ENCODE measurements around the gene FOXE1.

FOXE1 gene

DNA sequence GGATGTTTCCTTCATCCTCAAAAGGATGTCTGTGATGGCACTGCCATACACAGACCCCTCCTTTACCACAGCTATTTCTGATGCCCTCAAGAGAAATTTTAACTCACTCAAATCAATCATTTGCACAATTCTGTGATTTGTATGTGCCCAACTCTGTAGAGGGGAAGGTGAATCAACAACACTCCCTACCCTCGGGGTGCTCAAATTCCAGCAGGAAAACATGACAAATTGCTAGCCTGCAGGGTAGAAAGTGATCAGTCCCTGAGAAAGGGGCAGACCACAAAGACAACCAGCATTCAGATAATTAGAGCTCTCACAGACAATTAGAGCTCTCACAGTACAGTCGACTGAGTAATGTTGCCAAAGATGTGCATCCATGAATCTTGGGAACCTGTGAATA lies 45.3 kb upstream of the FOXE1 start:
- TF ChIP-seq, protein P1, sequence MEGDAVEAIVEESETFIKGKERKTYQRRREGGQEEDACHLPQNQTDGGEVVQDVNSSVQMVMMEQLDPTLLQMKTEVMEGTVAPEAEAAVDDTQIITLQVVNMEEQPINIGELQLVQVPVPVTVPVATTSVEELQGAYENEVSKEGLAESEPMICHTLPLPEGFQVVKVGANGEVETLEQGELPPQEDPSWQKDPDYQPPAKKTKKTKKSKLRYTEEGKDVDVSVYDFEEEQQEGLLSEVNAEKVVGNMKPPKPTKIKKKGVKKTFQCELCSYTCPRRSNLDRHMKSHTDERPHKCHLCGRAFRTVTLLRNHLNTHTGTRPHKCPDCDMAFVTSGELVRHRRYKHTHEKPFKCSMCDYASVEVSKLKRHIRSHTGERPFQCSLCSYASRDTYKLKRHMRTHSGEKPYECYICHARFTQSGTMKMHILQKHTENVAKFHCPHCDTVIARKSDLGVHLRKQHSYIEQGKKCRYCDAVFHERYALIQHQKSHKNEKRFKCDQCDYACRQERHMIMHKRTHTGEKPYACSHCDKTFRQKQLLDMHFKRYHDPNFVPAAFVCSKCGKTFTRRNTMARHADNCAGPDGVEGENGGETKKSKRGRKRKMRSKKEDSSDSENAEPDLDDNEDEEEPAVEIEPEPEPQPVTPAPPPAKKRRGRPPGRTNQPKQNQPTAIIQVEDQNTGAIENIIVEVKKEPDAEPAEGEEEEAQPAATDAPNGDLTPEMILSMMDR (IDR thresholded peaks at IDR 0.05; ENCODE audit: low read length): no peak
- no peak for TF ChIP-seq EZH2phosphoT487 (IDR thresholded peaks at IDR 0.05; ENCODE audit: low read length)
- no peak for TF ChIP-seq EZH2 (optimal IDR thresholded peaks at IDR 0.05; ENCODE audit: low read depth, low read length)
- H2AFZ ChIP-seq (ENCODE audit: low read length): no peak overlapping the region
- H3F3A ChIP-seq (ENCODE audit: insufficient read depth, low read length): no peaks in the 10 kb centered on the region
- DNase-seq: no peak
- peaks cover 5% of the 10 kb centered on the region for H3K4me1 ChIP-seq (ENCODE audit: low read length)
- H3K9me2 ChIP-seq (replicated peaks; ENCODE audit: insufficient read depth, low read length): no peaks in the 10 kb centered on the region
- no peak overlapping the region for H3K27ac ChIP-seq (ENCODE audit: low read length)
- H3K4me3 ChIP-seq (ENCODE audit: low read length): no peak overlapping the region
- H3K4me2 ChIP-seq (ENCODE audit: low read depth, low read length): no peak overlapping the region
- H3K27me3 ChIP-seq (replicated peaks; ENCODE audit: insufficient read depth, low read length): no peaks in the 10 kb centered on the region
- H3K79me2 ChIP-seq (ENCODE audit: low read length): no peaks in the 10 kb centered on the region
- H3K9ac ChIP-seq (ENCODE audit: low read length): no peak overlapping the region
- no peaks in the 10 kb centered on the region for H3K36me3 ChIP-seq (replicated peaks; ENCODE audit: insufficient read depth, low read length)
- no peaks in the 10 kb centered on the region for H3K9me3 ChIP-seq (replicated peaks; ENCODE audit: insufficient read depth, low read length)
- H4K20me1 ChIP-seq (ENCODE audit: insufficient read depth, low read length): no peaks in the 10 kb centered on the region

DNA sequence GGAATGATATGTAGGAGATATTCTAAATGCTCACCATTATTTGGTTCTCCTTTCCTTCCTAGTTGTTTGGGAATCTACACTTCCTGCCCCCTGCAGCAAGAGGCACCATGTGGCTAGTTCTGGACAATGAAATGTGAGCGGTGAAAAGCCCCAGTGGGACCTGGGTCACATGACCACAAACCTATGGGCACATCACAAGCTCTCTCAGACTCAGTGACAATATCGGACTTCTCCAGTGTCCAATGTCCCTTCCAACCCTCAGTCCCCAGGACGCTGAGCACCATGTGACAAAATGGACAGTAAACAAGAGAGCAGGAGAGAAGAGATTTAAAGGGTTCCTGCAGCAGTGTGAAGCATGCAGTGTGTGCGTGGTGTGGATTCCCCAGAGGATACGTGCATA lies 44.6 kb upstream of the FOXE1 start:
- Histone ChIP-seq H3K36me3 (replicated peaks; ENCODE audit: insufficient read depth, low read length) (no peaks in the 10 kb centered on the region), H3K79me2 (ENCODE audit: low read length) (no peaks in the 10 kb centered on the region), H3F3A (ENCODE audit: insufficient read depth, low read length) (no peaks in the 10 kb centered on the region), H3K9ac (ENCODE audit: low read length) (no peak overlapping the region), H3K27ac (ENCODE audit: low read length) (no peak overlapping the region), H3K9me2 (replicated peaks; ENCODE audit: insufficient read depth, low read length) (no peaks in the 10 kb centered on the region), H3K27me3 (replicated peaks; ENCODE audit: insufficient read depth, low read length) (no peaks in the 10 kb centered on the region), H3K4me1 (ENCODE audit: low read length) (peaks cover 5% of the 10 kb centered on the region), H3K4me2 (ENCODE audit: low read depth, low read length) (no peak overlapping the region), H3K9me3 (replicated peaks; ENCODE audit: insufficient read depth, low read length) (no peaks in the 10 kb centered on the region), H3K4me3 (ENCODE audit: low read length) (no peak overlapping the region), H4K20me1 (ENCODE audit: insufficient read depth, low read length) (no peaks in the 10 kb centered on the region), H2AFZ (ENCODE audit: low read length) (no peak overlapping the region)
- TF ChIP-seq EZH2phosphoT487 (IDR thresholded peaks at IDR 0.05; ENCODE audit: low read length): no peak
- TF ChIP-seq, protein P1 (IDR thresholded peaks at IDR 0.05; ENCODE audit: low read length): no peak
- TF ChIP-seq EZH2 (optimal IDR thresholded peaks at IDR 0.05; ENCODE audit: low read depth, low read length): no peak
- DNase-seq: no peak

DNA sequence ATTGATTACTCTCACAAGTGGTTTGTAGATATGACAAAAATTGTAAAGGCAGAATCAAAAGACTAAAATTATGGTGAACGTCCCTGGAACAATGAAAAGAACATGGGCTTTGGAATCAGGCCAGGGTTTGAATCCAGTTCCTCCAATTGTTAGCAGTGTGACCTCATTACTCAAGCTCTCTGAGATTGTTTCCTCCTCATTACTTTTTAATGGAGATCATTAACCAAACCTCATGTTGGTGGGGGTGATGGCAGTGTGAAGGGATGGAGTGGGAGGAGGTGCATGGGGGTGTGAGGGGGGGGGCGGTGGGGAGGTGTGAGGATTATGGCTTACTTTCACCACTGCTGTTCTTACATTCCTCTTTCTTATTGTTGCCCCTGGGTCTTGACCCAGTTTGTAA lies 44.1 kb upstream of the FOXE1 start:
- H3F3A ChIP-seq (ENCODE audit: insufficient read depth, low read length): no peaks in the 10 kb centered on the region
- H3K4me1 ChIP-seq (ENCODE audit: low read length): peaks cover 3% of the 10 kb centered on the region
- no peaks in the 10 kb centered on the region for H3K27me3 ChIP-seq (replicated peaks; ENCODE audit: insufficient read depth, low read length)
- H3K4me3 ChIP-seq (ENCODE audit: low read length): no peak overlapping the region
- no peak overlapping the region for H2AFZ ChIP-seq (ENCODE audit: low read length)
- no peak overlapping the region for H3K9ac ChIP-seq (ENCODE audit: low read length)
- no peak for DNase-seq
- no peaks in the 10 kb centered on the region for H3K9me3 ChIP-seq (replicated peaks; ENCODE audit: insufficient read depth, low read length)
- no peaks in the 10 kb centered on the region for H3K9me2 ChIP-seq (replicated peaks; ENCODE audit: insufficient read depth, low read length)
- no peaks in the 10 kb centered on the region for H3K79me2 ChIP-seq (ENCODE audit: low read length)
- TF ChIP-seq, protein P1 (IDR thresholded peaks at IDR 0.05; ENCODE audit: low read length): no peak
- TF ChIP-seq EZH2 (optimal IDR thresholded peaks at IDR 0.05; ENCODE audit: low read depth, low read length) (no peak), EZH2phosphoT487 (IDR thresholded peaks at IDR 0.05; ENCODE audit: low read length) (no peak)
- H3K4me2 ChIP-seq (ENCODE audit: low read depth, low read length): no peak overlapping the region
- H4K20me1 ChIP-seq (ENCODE audit: insufficient read depth, low read length): no peaks in the 10 kb centered on the region
- no peaks in the 10 kb centered on the region for H3K36me3 ChIP-seq (replicated peaks; ENCODE audit: insufficient read depth, low read length)
- H3K27ac ChIP-seq (ENCODE audit: low read length): no peak overlapping the region

All from MM.1S (cell line).